ENCODE results near the gene ZNRF1. TPM values are rescaled to one million over a fixed set of nuclear protein-coding genes. Genes with fewer than 3 reads are reported as not detected.
A peak's percentile ranks its signal among the peaks of the same experiment; 100 is the strongest.
"Not testable (repeated sequence)": the region's sequence is repeated elsewhere in the genome, so short reads cannot be mapped to it uniquely, and the experiment has no call there.

Gene ZNRF1
- total and polyA plus RNA-seq, 11 donors, result 12.8 to 43.3 (median 23.2) TPM

DNA sequence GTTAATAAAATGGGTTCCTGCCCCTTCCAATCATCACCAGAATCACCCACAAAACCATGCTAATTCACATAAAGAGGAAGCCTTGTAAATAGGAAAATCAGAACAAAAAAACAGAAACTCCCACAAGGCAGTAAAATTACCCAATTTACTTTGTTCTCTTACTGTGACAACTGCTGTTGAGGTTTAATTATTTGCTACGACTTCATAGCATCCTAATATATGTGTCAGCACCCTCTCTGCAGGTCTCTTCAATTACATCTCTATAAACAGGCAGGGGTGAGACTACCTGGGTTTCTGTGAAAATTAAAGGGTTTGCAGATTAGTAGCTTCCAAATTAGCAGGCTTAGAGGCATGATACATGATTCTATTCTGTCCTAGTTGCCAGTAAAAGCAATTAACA lies 16.6 kb upstream of the ZNRF1 start:
- no peak for TF ChIP-seq POLR2A (IDR thresholded peaks at IDR 0.05)
- TF ChIP-seq CTCF (IDR thresholded peaks at IDR 0.05), result no peak
- Histone ChIP-seq H3K4me3 (no peak overlapping the region), H3K4me1 (peaks cover 0 to 20% (median 6%) of the 10 kb centered on the region in 12 donors), H3K36me3 (peaks cover 0 to 16% (median 8%) of the 10 kb centered on the region in 9 donors), H3K27ac (no peak overlapping the region), H3K27me3 (no peaks in the 10 kb centered on the region), H3K9me3 (no peaks in the 10 kb centered on the region)
- DNase-seq, result no peak
- WGBS, 4 donors, result 56 to 86% (median 82%) methylated on average over 1 of the region's 1 CpG
- no peak for ATAC-seq
- intact Hi-C loops (cut with DNase I), result no loop called here

- Histone ChIP-seq H3K4me3 (peak overlapping the region; percentile 64 to 100 (median 92)), H3K4me1 (peaks cover 0 to 20% (median 6%) of the 10 kb centered on the region in 12 donors), H3K27me3 (no peaks in the 10 kb centered on the region), H3K27ac (peak overlapping the region in 7 of 12 donors; percentile 68 to 90 (median 86)), H3K36me3 (no peaks in the 10 kb centered on the region), H3K9me3 (no peaks in the 10 kb centered on the region)
- 24 to 29% (median 26%) methylated on average over 12 to 13 of the region's 13 CpGs for WGBS, 4 donors
- intact Hi-C loops (cut with DNase I), result no loop called here
- ATAC-seq, result no peak
- TF ChIP-seq CTCF (IDR thresholded peaks at IDR 0.05) (no peak), POLR2A (IDR thresholded peaks at IDR 0.05) (no peak)
- DNase-seq, result no peak
These were observed 14.7 kb upstream of the ZNRF1 start for GRCh38 chr16:74984194-74984528.

DNA sequence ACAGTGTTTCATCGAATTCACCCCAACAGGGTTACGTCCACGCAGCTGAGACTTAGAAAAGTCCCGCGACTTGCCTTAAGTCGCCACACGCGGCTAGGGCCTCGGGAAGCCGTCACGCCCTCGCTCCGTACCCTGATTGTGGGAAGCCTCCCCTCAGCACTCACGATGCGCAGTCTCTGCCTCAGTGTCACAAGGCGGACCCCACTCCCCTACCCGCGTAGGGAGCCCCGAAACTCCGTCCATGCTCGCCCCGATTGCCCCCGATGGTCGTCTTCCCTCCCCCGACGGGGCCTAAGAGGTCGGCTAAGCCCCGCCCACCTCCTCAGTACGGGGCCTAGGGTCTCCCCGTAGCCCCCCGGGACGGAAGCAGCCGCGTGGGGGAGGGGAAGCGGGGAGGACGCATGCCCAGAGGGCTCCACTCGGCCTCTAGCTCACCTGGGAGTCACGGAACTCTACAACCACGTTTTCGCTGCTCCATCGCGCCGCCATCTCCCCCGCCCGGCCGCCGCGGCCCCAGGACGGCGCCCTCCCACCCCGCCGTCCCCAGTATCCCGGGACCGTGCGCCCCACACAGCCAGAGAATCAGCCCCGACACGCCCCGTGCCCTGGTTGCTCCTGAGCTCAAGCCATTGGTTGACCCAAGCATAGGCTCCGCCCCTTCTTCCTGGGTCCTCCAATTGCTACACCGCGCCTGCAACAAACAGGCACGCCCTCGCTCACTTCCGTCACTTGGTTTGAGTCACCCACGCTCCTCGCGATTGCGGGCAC lies 14.1 kb upstream of the ZNRF1 start, which contains the start of gene WDR59:
TSS of gene WDR59 (minus strand) at position 595 of the 768 bp plus-strand sequence. CDS start at position 489, 106 bp downstream.
- WGBS, 4 donors, result 0 to 1% (median 1%) methylated on average over 30 to 68 of the region's 68 CpGs
- Histone ChIP-seq H3K27ac (peak within 1 kb of the TSS in 11 of 12 donors; percentile 39 to 90 (median 78)), H3K27me3 (no peaks in the 10 kb centered on the region), H3K4me1 (peaks cover 0 to 20% (median 6%) of the 10 kb centered on the region in 12 donors), H3K4me3 (peak within 1 kb of the TSS; percentile 64 to 100 (median 92)), H3K9me3 (no peaks in the 10 kb centered on the region), H3K36me3 (no peaks in the 10 kb centered on the region)
- TF ChIP-seq POLR2A (IDR thresholded peaks at IDR 0.05) (peak in 1 of 2 donors; percentile 62), CTCF (IDR thresholded peaks at IDR 0.05) (no peak)
- ATAC-seq, result peak; percentile 100
- intact Hi-C loops (cut with DNase I), result no loop called here
- DNase-seq, result peak; percentile 99 to 100 (median 100)

DNA sequence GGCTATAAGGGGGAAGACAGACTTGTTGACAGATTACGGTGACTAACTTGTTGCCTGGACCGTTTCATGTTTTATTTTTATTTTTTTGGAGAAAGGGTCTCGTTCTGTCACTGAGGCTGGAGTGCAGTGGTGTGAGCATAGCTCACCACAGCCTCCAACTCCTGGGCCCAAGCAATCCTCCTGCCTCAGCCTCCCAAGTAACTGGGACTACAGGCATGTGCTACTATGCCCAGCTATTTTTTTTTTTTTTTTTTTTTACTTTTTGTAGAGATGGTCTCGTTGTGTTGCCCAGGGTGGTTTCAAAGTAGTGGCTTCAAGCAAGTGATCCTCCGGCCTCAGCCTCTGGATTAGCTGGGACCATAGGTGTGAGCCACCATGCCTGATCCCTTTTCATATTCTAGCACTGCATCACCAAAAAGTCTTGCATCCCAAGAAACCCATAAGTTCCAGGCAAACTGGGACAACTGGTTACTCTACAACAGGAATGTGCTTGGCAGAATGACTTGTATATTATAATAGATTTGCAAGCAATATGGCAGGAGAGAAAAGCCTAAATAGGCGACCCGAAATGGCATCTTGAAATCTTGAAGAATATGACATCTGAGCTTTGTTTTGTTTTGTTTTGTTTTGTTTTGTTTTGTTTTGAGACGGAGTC lies 11.7 kb upstream of the ZNRF1 start:
- no peaks in the 10 kb centered on the region for H3K36me3 ChIP-seq
- intact Hi-C loops (cut with DNase I), result no loop called here
- TF ChIP-seq POLR2A (IDR thresholded peaks at IDR 0.05) (no peak), CTCF (IDR thresholded peaks at IDR 0.05) (no peak)
- WGBS, 4 donors, result 74 to 87% (median 81%) methylated on average over 8 of the region's 8 CpGs
- no peak overlapping the region for H3K27ac ChIP-seq
- no peak overlapping the region for H3K4me3 ChIP-seq
- H3K4me1 ChIP-seq, result peaks cover 0 to 21% (median 10%) of the 10 kb centered on the region in 12 donors
- ATAC-seq (no peak), DNase-seq (no peak)
- H3K27me3 ChIP-seq, result no peaks in the 10 kb centered on the region
- H3K9me3 ChIP-seq, result no peaks in the 10 kb centered on the region

DNA sequence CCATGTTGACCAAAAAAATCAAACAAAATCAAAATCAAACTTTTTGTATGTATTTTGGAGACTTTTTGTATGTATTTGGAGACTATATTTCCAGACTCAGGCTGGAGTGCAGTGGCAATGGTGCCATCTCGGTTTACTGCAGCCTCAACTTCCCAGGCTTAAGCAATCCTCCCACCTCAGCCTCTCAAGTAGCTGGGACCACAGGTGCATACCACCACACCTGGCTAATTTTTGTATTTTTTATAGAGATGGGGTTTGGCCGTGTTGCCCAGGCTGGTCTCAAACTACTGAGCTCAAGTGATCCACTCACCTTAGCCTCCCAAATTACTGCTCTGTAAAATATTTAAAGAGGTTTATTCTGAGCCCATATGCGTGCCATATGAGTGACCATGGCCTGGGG lies 9.0 kb upstream of the ZNRF1 start:
- H3K9me3 ChIP-seq; ATAC-seq; H3K27me3 ChIP-seq; H3K4me3 ChIP-seq; H3K27ac ChIP-seq; H3K36me3 ChIP-seq; DNase-seq; intact Hi-C loops (cut with DNase I): not testable (repeated sequence)
- WGBS, 4 donors, result 90 to 98% (median 92%) methylated on average over 3 of the region's 3 CpGs
- H3K4me1 ChIP-seq, result peaks cover 0 to 12% (median 2%) of the 10 kb centered on the region in 12 donors

All from heart left ventricle (tissue), 16 donors.